GM18511 (cell line): ENCODE measurements around the gene SPATA16.
A peak's percentile ranks its signal among the peaks of the same experiment; 100 is the strongest.
"Not testable (repeated sequence)": the region's sequence is repeated elsewhere in the genome, so short reads cannot be mapped to it uniquely, and the experiment has no call there.

ENCODE experiments used
- ATAC-seq: cut with Tn5 transposase; IDR thresholded peaks from one replicate; pipeline ENCODE4 v1.9.1; 2021; ENCODE audit warnings: mild to moderate bottlenecking, moderate library complexity; ENCODE audit not compliant: unreplicated experiment

Gene SPATA16

GRCh38 chr3:173140986-173141385, at the start of gene SPATA16:
Gene SPATA16, minus strand, starts transcription at chr3:173141235. Its CDS starts 23,504 bp downstream, at chr3:173117731.
- ATAC-seq, result no peak

- ATAC-seq, result not testable (repeated sequence)
These were observed 42.0 kb upstream of the SPATA16 start for GRCh38 chr3:173183022-173183421.

- ATAC-seq, result no peak
These were observed 32.6 kb upstream of the SPATA16 start for GRCh38 chr3:173173652-173174051.

GRCh38 chr3:173159139-173159538, 18.1 kb upstream of the SPATA16 start:
- not testable (repeated sequence) for ATAC-seq

- ATAC-seq, result not testable (repeated sequence)
These were observed 15.5 kb upstream of the SPATA16 start for GRCh38 chr3:173156533-173156932.

GRCh38 chr3:173153631-173154030, 12.6 kb upstream of the SPATA16 start:
- no peak for ATAC-seq

GRCh38 chr3:173139420-173139819, 1.6 kb downstream of the SPATA16 start:
- ATAC-seq, result no peak

- ATAC-seq, result no peak
These were observed 3.0 kb downstream of the SPATA16 start for GRCh38 chr3:173138026-173138425.

GRCh38 chr3:173135059-173135458, 6.0 kb downstream of the SPATA16 start:
- no peak for ATAC-seq

GRCh38 chr3:173128633-173129032, 12.4 kb downstream of the SPATA16 start:
- no peak for ATAC-seq

GRCh38 chr3:173111321-173111720, 29.7 kb downstream of the SPATA16 start:
- ATAC-seq, result no peak

GRCh38 chr3:173109143-173109542, 31.9 kb downstream of the SPATA16 start:
- no peak for ATAC-seq

- no peak for ATAC-seq
These were observed 37.6 kb downstream of the SPATA16 start for GRCh38 chr3:173103469-173103868.

GRCh38 chr3:173098959-173099358, 42.1 kb downstream of the SPATA16 start:
- ATAC-seq, result no peak

GRCh38 chr3:173096994-173097785, 43.8 kb downstream of the SPATA16 start:
- ATAC-seq, result no peak

- ATAC-seq, result peak; percentile 46
These were observed 44.9 kb downstream of the SPATA16 start for GRCh38 chr3:173096140-173096539.

GRCh38 chr3:173092038-173092437, 49.0 kb downstream of the SPATA16 start:
- no peak for ATAC-seq

- no peak for ATAC-seq
These were observed 50.5 kb downstream of the SPATA16 start for GRCh38 chr3:173090492-173090891.

GRCh38 chr3:173089283-173089682, 51.8 kb downstream of the SPATA16 start:
- no peak for ATAC-seq

- no peak for ATAC-seq
These were observed 62.5 kb downstream of the SPATA16 start for GRCh38 chr3:173078525-173078924.

GRCh38 chr3:173066044-173067004, 74.7 kb downstream of the SPATA16 start:
- ATAC-seq, result no peak

- ATAC-seq, result no peak
These were observed 75.5 kb downstream of the SPATA16 start for GRCh38 chr3:173065543-173065981.
